Forelimb muscle (tissue), 1 donor: ENCODE measurements around the gene VEGFB. TPM values are rescaled to one million over a fixed set of nuclear protein-coding genes. Genes with fewer than 3 reads are reported as not detected.

ENCODE experiments used
- DNase-seq: peaks from one replicate; pipeline ENCODE4 v3.0.0-alpha.2; 2013; ENCODE audit warnings: low read depth
- polyA plus RNA-seq: library from polyadenylated mRNA; unstranded; fragments of 120-200 nt; gene quantifications from one replicate; pipeline ENCODE4 v1.2.1, GENCODE V29; 2013; ENCODE audit not compliant: insufficient read length

Gene VEGFB
- 94.3 TPM for polyA plus RNA-seq

GRCh38 chr11:64233913-64234586, at the start of gene VEGFB:
Gene VEGFB, plus strand, starts transcription at chr11:64234584. Its CDS starts 250 bp downstream, at chr11:64234834.
- DNase-seq, result no peak

GRCh38 chr11:64185175-64185692, 49.1 kb upstream of the VEGFB start:
- DNase-seq, result peak; percentile 45

- DNase-seq, result peak; percentile 100
These were observed 48.5 kb upstream of the VEGFB start, which contains the start of gene STIP1 for GRCh38 chr11:64185693-64186491. Gene STIP1, plus strand, starts transcription at chr11:64186171. Its CDS starts 91 bp downstream, at chr11:64186262.

- no peak for DNase-seq
These were observed 47.8 kb upstream of the VEGFB start for GRCh38 chr11:64186492-64187165.

- no peak for DNase-seq
These were observed 42.0 kb upstream of the VEGFB start for GRCh38 chr11:64192434-64192833.

- no peak for DNase-seq
These were observed 37.8 kb upstream of the VEGFB start for GRCh38 chr11:64196626-64197025.

- DNase-seq, result no peak
These were observed 35.9 kb upstream of the VEGFB start for GRCh38 chr11:64198511-64198910.

GRCh38 chr11:64201543-64201942, 32.8 kb upstream of the VEGFB start:
- no peak for DNase-seq

- DNase-seq, result no peak
These were observed 31.4 kb upstream of the VEGFB start for GRCh38 chr11:64202992-64203391.

GRCh38 chr11:64203421-64204079, 30.8 kb upstream of the VEGFB start:
- DNase-seq, result no peak

GRCh38 chr11:64204080-64204440, 30.3 kb upstream of the VEGFB start:
- no peak for DNase-seq

- DNase-seq, result peak; percentile 61
These were observed 29.9 kb upstream of the VEGFB start for GRCh38 chr11:64204464-64204989.

- DNase-seq, result no peak
These were observed 27.7 kb upstream of the VEGFB start, which contains the start of gene FERMT3 for GRCh38 chr11:64206457-64207255. Gene FERMT3, plus strand, starts transcription at chr11:64206721. Its CDS starts 644 bp downstream, at chr11:64207365.

GRCh38 chr11:64207256-64208085, 26.9 kb upstream of the VEGFB start:
- peak; percentile 43 for DNase-seq

GRCh38 chr11:64208086-64208795, 26.1 kb upstream of the VEGFB start:
- DNase-seq, result no peak

GRCh38 chr11:64208796-64209562, 25.4 kb upstream of the VEGFB start:
- DNase-seq, result no peak

- DNase-seq, result no peak
These were observed 24.9 kb upstream of the VEGFB start for GRCh38 chr11:64209563-64209843.

- DNase-seq, result no peak
These were observed 23.9 kb upstream of the VEGFB start for GRCh38 chr11:64210301-64211020.
